Panc1 (cell line): ENCODE data around the gene ABCF2. TPM values are rescaled to one million over a fixed set of nuclear protein-coding genes. Genes with fewer than 3 reads are reported as not detected.

Source experiments
- ATAC-seq: fragments of 200-7000 bp; cut with Tn5 transposase; 2 replicates; pipeline ENCODE4 v1.9.1; 2020; ENCODE audit warnings: mild to moderate bottlenecking, moderate library complexity
- BruUV-seq: library from RNA; stranded (reverse); fragments of 400-500 nt; replicated peaks from 2 replicates; lab custom pipeline; 2021; lab: Mats Ljungman, UMichigan
- CTCF ChIA-PET: fragments of 300-600 bp; sonication (Branson Sonifier 250); formaldehyde crosslinking; loops from one replicate; lab custom pipeline; 2022; ENCODE audit warnings: antibody characterized with exemption; lab: Charles Lee
- POLR2A ChIA-PET: fragments of 300-600 bp; sonication (Branson Sonifier 250); formaldehyde crosslinking; loops from one replicate; lab custom pipeline; 2022; ENCODE audit warnings: antibody characterized with exemption; lab: Charles Lee
- DNase-seq: peaks from one replicate; pipeline ENCODE4 v3.0.0-alpha.2; 2010; ENCODE audit warnings: low read depth, low spot score
- H3K27ac ChIP-seq: 2 replicates; pipeline ENCODE4 v1.5.1; 2011; ENCODE audit warnings: mild to moderate bottlenecking, low read length, inconsistent platforms
- H3K27me3 ChIP-seq: fragments of 200-500 bp; sonication (Bioruptor generic); 2 replicates; pipeline ENCODE4 v1.6.0; 2014; ENCODE audit warnings: low read length, inconsistent platforms; ENCODE audit not compliant: control insufficient read depth, insufficient read depth
- H3K36me3 ChIP-seq: fragments of 200-500 bp; sonication (Bioruptor generic); 2 replicates; pipeline ENCODE4 v1.5.1; 2014; ENCODE audit warnings: inconsistent platforms, mild to moderate bottlenecking, low read length, moderate library complexity; ENCODE audit not compliant: control insufficient read depth, insufficient read depth
- H3K4me1 ChIP-seq: 2 replicates; pipeline ENCODE4 v1.5.1; 2011; ENCODE audit warnings: inconsistent platforms, mild to moderate bottlenecking, low read length, moderate library complexity; ENCODE audit not compliant: control insufficient read depth, insufficient read depth
- H3K4me3 ChIP-seq, 2 experiments: 2 replicates each; pipeline ENCODE4 v1.5.1; 2011 to 2012; ENCODE audit warnings: low read depth in 2 of 2, low read length in 2 of 2, mild to moderate bottlenecking in 2 of 2, inconsistent platforms in 1 of 2, moderate library complexity in 1 of 2
- H3K9me3 ChIP-seq: fragments of 200-500 bp; sonication (Bioruptor generic); 2 replicates; pipeline ENCODE4 v1.5.1; 2014; ENCODE audit warnings: low read depth, mild to moderate bottlenecking, inconsistent platforms, low read length, moderate library complexity; ENCODE audit not compliant: control insufficient read depth, insufficient read depth
- POLR2AphosphoS5 ChIP-seq: IDR thresholded peaks from 2 replicates; pipeline ENCODE4 v1.6.1; 2012; ENCODE audit warnings: mild to moderate bottlenecking, low read depth, low read length, moderate library complexity
- REST ChIP-seq, 2 experiments: IDR thresholded peaks; 2 replicates each; pipeline ENCODE4 v1.6.1; 2011 to 2012; ENCODE audit warnings: low read depth in 2 of 2, control low read depth in 1 of 2, low read length in 1 of 2, mild to moderate bottlenecking in 1 of 2, moderate library complexity in 1 of 2; ENCODE audit not compliant: insufficient read depth in 1 of 2
- SIN3A ChIP-seq: IDR thresholded peaks from 2 replicates; pipeline ENCODE4 v1.6.1; 2012; ENCODE audit warnings: low read depth, mild to moderate bottlenecking, low read length, moderate library complexity, borderline replicate concordance; ENCODE audit not compliant: insufficient read depth
- TCF7L2 ChIP-seq: IDR thresholded peaks from 2 replicates; pipeline ENCODE4 v1.6.1; 2011; ENCODE audit warnings: mild to moderate bottlenecking, low read depth, low read length, inconsistent platforms
- in situ Hi-C: cut with HindIII; loops from 2 replicates; pipeline ENCODE4 v1.10.0; 2016; ENCODE audit warnings: low sequenced_read_pairs, low pct_unique_long_range_greater_than_20kb
- intact Hi-C: fragments of 100-400 bp; cut with micrococcal nuclease; formaldehyde crosslinking; loops from one replicate; pipeline ENCODE4 v1.10.0; 2022; ENCODE audit not compliant: unreplicated experiment
- total RNA-seq: library from RNA; stranded (reverse); gene quantifications from one replicate; pipeline ENCODE4 v1.2.1, GENCODE V29; 2021; ENCODE audit not compliant: unreplicated experiment
- TF ChIP-seq, protein P1 (sequence below): fragments of 450-650 bp; IDR thresholded peaks from 2 replicates; pipeline ENCODE4 v1.5.1; 2017; ENCODE audit warnings: mild to moderate bottlenecking

ABCF2 gene
- total RNA-seq, 1 experiment from 2014 or later, result 64.4 TPM

- peak overlapping the region; percentile 53 to 75 for H3K4me3 ChIP-seq
- peaks cover 51% of the 10 kb centered on the region for H3K4me1 ChIP-seq
- BruUV-seq, result no TSS peak
- ATAC-seq, result peak; percentile 43
- no peak for DNase-seq
- intact Hi-C loops, result no loop called here
- TF ChIP-seq, protein P1, sequence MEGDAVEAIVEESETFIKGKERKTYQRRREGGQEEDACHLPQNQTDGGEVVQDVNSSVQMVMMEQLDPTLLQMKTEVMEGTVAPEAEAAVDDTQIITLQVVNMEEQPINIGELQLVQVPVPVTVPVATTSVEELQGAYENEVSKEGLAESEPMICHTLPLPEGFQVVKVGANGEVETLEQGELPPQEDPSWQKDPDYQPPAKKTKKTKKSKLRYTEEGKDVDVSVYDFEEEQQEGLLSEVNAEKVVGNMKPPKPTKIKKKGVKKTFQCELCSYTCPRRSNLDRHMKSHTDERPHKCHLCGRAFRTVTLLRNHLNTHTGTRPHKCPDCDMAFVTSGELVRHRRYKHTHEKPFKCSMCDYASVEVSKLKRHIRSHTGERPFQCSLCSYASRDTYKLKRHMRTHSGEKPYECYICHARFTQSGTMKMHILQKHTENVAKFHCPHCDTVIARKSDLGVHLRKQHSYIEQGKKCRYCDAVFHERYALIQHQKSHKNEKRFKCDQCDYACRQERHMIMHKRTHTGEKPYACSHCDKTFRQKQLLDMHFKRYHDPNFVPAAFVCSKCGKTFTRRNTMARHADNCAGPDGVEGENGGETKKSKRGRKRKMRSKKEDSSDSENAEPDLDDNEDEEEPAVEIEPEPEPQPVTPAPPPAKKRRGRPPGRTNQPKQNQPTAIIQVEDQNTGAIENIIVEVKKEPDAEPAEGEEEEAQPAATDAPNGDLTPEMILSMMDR, result no peak
- TF ChIP-seq REST (IDR thresholded peaks at IDR 0.05; ENCODE audit: insufficient read depth in 1 of 2, low read depth in 2 of 2, low read length in 1 of 2) (no peak), SIN3A (no peak), POLR2AphosphoS5 (no peak), TCF7L2 (no peak)
- peak overlapping the region; percentile 74 for H3K27ac ChIP-seq
- no peaks in the 10 kb centered on the region for H3K9me3 ChIP-seq
- ChIA-PET CTCF (no interaction called here), POLR2A (no interaction called here)
- no peaks in the 10 kb centered on the region for H3K27me3 ChIP-seq
- in situ Hi-C loops, result no loop called here
- H3K36me3 ChIP-seq, result no peaks in the 10 kb centered on the region
Observed at GRCh38 chr7:151249034-151249731, 22.2 kb upstream of the ABCF2 start.

GRCh38 chr7:151248346-151249033 lies 21.5 kb upstream of the ABCF2 start, which contains the start of gene SMARCD3:
TSS of gene SMARCD3 (minus strand) at chr7:151248694. CDS start at chr7:151248562, 132 bp downstream.
- Histone ChIP-seq H3K9me3 (no peaks in the 10 kb centered on the region), H3K36me3 (no peaks in the 10 kb centered on the region), H3K27me3 (no peaks in the 10 kb centered on the region), H3K4me1 (peaks cover 51% of the 10 kb centered on the region), H3K4me3 (peak within 1 kb of the TSS; percentile 53 to 75), H3K27ac (peak within 1 kb of the TSS; percentile 75)
- in situ Hi-C loops (no loop called here), intact Hi-C loops (no loop called here)
- ChIA-PET POLR2A (interaction anchor here (0.7 kb wide), 1 partner anchor 934 kb away, joined by 11 read pairs; no protein-coding TSS in a partner anchor), CTCF (interaction anchor here (0.7 kb wide), 1 partner anchor 159 kb away, joined by 3 read pairs; no protein-coding TSS in a partner anchor)
- DNase-seq, result no peak
- no peak for TF ChIP-seq TCF7L2
- no peak for TF ChIP-seq POLR2AphosphoS5
- TF ChIP-seq, protein P1, result no peak
- no peak for TF ChIP-seq REST (IDR thresholded peaks at IDR 0.05; ENCODE audit: insufficient read depth in 1 of 2, low read depth in 2 of 2, low read length in 1 of 2)
- TF ChIP-seq SIN3A, result no peak
- ATAC-seq, result peak; percentile 36
- BruUV-seq, result no TSS peak
